KBM-7 (cell line): ENCODE results near the gene EIF4G1.

ENCODE experiments used
- DNase-seq: peaks from one replicate; pipeline ENCODE4 v3.0.0-alpha.2; 2015
- in situ Hi-C: fragments of 300-500 bp; cut with MboI; formaldehyde crosslinking; loops from 2 replicates; pipeline ENCODE4 v1.14.3; 2020; ENCODE audit warnings: low sequenced_read_pairs, low pct_unique_long_range_greater_than_20kb, mixed read lengths

EIF4G1 gene

DNA sequence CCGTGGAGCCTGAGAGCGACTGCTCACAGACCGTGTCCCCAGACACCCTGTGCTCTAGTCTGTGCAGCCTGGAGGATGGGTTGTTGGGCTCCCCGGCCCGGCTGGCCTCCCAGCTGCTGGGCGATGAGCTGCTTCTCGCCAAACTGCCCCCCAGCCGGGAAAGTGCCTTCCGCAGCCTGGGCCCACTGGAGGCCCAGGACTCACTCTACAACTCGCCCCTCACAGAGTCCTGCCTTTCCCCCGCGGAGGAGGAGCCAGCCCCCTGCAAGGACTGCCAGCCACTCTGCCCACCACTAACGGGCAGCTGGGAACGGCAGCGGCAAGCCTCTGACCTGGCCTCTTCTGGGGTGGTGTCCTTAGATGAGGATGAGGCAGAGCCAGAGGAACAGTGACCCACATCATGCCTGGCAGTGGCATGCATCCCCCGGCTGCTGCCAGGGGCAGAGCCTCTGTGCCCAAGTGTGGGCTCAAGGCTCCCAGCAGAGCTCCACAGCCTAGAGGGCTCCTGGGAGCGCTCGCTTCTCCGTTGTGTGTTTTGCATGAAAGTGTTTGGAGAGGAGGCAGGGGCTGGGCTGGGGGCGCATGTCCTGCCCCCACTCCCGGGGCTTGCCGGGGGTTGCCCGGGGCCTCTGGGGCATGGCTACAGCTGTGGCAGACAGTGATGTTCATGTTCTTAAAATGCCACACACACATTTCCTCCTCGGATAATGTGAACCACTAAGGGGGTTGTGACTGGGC is 30.3 kb downstream of the EIF4G1 start:
- in situ Hi-C loops, result no loop called here
- no peak for DNase-seq

GRCh38 chr3:184345317-184346144 is 31.1 kb downstream of the EIF4G1 start:
- DNase-seq, result peak; percentile 73

DNA sequence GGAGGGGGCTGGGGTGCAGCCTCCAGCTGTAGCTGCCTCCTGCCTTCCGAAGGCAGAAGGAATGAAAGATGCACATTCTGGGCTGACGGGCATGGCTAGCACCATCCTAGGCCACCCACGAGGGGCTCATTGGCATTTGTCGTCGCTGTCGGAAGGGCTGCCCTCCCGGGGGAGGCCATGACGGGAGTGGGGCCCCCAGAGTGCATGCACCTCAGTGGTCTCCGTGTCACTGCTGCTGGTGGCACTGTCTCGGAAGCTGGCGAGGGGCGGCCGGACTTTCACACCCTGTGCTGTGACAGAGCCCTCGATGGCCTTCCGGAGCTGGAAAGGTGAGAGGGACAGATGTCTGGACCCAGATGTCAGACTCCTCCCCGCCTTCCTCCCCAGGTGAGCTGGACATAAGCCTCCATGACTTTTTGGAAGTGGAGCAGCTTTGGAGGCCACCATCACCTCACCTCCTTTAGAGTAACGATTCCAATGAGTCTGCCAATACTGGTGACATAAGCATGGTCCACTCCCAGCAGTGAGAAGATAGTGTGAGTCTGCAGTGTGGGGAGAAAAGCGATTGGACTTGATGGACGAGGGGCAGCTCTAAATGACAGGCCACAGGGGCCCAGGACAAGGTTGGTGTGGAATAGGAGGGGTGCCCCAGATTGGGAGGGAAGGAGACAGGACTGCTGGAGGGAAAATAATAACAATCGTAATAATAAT is 32.2 kb downstream of the EIF4G1 start:
- in situ Hi-C loops, result no loop called here
- DNase-seq, result no peak

More at GRCh38 chr3:184345317-184346144, 31.1 kb downstream of the EIF4G1 start:
- in situ Hi-C loops, result no loop called here

DNA sequence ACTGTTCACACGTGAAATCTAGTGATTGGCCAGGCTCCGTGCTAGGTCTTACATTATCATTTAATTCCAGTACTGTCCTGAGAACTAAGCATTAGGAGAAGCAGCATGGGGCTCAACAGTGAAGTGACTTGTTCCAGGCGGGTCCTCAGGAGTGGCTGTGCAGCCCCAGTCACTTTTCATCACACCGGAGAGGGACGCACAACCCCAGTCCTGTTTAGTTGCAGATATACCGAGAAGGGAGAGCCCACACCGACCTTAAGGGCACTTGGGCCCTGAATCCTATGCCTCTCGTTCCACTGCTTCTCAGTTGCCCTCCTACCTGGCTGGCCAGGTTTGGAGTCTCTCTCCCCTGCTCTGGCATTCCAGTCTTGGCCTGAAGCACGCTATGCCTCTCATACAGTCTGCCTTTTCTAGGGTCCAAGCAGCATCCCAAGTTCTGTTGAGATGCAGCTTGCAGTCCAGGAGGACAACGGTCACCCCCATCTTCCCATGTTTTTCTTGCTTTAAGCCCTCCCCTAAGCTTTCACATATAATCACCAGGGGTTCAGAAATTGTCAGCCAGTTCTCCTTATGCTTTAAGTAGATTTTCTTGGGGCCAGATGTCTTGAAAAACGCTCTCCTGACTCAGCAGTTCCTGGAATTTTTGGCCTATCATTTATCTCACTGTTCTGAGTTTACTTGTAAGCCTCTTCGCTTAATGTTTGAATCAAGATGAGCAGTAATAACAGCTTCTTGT is 33.1 kb downstream of the EIF4G1 start:
- DNase-seq, result no peak
- in situ Hi-C loops, result no loop called here

DNA sequence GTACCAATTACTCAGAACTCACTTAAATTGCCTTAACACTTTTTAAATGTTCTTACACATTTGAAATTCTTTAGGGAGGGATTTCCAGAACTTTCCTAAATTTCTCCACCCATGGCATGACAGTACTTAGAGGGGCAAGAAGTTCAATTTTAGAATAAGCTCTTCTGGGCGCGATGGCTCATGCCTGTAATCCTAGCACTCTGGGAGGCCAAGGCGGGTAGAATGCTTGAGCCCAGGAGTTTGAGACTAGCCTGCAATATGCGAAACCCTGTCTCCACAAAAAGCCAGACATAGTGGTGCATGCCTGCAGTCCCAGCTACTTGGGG is 33.6 kb downstream of the EIF4G1 start:
- in situ Hi-C loops, result no loop called here
- no peak for DNase-seq

DNA sequence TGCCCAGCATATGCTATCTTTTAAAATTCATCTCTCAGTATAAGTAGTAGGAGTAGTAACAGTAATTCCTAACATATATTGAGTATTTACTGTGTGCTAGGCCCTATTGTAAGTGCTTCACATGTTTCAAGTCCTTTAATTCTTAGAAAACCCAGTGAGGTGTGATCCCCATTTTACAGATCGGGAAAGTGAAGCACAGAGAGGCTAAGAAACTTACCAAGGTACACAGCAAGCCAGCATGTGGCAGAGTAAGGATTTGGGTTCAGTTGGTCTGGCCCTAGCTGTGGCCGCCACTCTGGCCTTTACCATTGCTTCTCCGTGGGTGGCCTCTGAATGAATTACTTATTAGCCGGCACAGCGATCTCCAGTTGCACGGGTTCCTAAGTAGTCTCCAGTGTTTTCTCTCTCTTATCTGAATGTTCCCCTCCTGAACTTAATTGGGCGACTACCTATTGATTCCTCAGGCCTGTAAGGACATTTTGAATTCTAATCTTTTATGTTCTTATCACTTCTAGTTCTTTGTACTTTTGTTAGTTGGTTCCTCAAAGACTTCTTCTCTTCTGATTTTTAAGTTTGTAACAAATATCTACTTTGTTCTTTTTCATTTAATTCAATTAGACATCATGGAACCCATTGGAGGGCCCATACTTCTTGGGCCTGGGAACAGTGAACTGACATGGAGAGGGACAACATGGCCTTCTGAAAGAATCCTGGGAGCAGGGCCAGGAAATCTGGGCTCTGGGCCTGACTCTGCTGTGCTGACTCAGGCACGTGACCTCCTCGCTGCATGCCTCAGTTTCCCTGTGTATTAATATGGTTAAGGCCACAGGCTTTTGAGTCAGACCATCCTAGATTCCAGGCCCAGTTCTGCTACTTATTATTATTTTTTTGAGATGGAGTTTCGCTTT is 35.4 kb downstream of the EIF4G1 start:
- in situ Hi-C loops, result loop anchor here (25.0 kb wide), 1 partner anchor 412 kb away; no protein-coding TSS in a partner anchor
- DNase-seq, result no peak

GRCh38 chr3:184350618-184351017 is 36.2 kb downstream of the EIF4G1 start:
- DNase-seq, result no peak
- in situ Hi-C loops, result loop anchor here (25.0 kb wide), 1 partner anchor 412 kb away; no protein-coding TSS in a partner anchor

- no peak for DNase-seq
- in situ Hi-C loops, result loop anchor here (25.0 kb wide), 1 partner anchor 411 kb away; no protein-coding TSS in a partner anchor
These were observed 37.2 kb downstream of the EIF4G1 start for GRCh38 chr3:184351511-184352148.

DNA sequence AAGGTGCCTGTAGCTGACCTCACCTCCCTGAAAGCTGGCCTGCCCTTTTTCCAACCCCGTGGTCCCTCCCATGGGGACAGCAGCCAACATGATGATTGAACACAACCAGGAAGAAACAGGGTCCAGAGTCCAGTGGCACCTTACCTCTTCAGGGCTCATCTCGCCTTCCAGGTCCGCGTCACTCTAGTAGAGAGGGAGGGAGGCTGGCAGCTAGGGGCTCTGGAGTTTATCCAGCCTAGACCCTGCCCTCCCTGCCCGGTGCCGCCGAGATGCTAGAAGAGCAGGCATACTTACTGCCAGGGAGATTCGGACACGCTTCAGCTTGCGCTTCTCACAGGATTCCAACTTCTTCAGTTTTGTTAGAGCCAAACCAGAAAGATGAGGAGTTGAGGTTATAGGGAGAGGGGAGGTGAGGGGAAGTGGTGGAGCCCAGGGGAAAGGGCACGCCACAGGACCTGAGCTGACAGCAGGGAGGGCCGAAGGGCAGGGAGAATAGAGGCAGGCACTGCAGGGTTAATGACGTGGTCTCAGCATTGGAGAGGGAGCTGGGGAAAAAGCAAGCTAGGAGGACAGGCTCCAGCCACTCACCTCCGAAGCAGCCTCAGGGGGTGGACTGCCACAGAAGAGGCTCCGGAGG is 37.9 kb downstream of the EIF4G1 start:
- DNase-seq, result no peak
- in situ Hi-C loops, result loop anchor here (25.0 kb wide), 1 partner anchor 410 kb away; no protein-coding TSS in a partner anchor

GRCh38 chr3:184352897-184353545 is 38.6 kb downstream of the EIF4G1 start:
- DNase-seq, result no peak
- in situ Hi-C loops, result loop anchor here (25.0 kb wide), 1 partner anchor 409 kb away; no protein-coding TSS in a partner anchor

DNA sequence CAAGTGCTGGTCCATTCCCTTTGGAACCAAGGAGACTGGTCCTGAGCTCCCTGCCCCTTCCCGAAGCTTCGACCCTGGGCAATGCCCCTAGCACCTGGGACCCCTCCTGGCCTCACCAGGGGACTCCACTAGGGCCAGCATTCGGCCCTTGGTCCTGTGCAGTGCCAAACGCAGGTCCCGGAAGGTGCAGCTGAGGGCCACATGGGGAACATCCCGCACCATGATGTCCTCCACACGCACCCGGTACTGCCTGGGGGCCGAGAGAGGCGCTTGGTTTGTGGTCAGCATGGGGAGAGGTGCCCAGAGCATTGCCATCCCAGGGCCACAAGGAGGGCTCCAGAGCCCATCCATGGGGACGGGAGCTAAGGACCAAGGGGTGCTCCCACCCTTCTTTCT is 39.1 kb downstream of the EIF4G1 start:
- in situ Hi-C loops, result loop anchor here (25.0 kb wide), 1 partner anchor 409 kb away; no protein-coding TSS in a partner anchor

DNA sequence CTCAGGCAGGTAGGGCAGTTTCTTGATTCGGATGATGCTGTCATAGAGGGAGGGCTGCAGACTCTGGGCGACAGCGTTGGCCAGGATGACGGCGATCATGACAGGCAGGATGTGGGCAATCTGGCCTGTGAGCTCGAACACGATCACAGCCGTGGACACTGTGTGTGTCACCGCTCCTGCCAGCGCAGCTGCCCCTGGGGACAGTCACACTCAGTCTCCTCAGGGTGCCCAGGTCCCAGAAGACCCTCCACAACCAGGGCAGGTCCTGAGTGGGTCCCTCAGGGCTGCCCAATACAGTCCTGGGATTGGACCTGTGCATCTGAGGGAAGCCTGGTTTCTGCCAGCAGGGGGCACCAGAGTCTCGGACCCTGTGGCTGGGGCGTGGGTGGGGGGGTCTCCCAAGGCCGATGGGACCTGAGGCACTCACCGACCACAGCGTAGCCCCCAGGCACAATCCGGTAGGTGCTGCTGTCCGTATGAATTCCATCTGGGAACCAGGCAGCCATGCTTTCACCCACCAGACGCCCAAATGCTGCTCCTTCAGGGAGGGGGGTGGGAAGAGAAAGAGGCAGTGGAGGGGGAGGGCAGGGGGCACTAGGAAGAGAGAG is 39.8 kb downstream of the EIF4G1 start:
- peak; percentile 30 for DNase-seq
- in situ Hi-C loops, result loop anchor here (25.0 kb wide), 1 partner anchor 408 kb away; no protein-coding TSS in a partner anchor

More for the DNA sequence above, 39.1 kb downstream of the EIF4G1 start:
- DNase-seq, result no peak

GRCh38 chr3:184354754-184355153 is 40.3 kb downstream of the EIF4G1 start:
- in situ Hi-C loops, result loop anchor here (25.0 kb wide), 1 partner anchor 408 kb away; no protein-coding TSS in a partner anchor
- no peak for DNase-seq

DNA sequence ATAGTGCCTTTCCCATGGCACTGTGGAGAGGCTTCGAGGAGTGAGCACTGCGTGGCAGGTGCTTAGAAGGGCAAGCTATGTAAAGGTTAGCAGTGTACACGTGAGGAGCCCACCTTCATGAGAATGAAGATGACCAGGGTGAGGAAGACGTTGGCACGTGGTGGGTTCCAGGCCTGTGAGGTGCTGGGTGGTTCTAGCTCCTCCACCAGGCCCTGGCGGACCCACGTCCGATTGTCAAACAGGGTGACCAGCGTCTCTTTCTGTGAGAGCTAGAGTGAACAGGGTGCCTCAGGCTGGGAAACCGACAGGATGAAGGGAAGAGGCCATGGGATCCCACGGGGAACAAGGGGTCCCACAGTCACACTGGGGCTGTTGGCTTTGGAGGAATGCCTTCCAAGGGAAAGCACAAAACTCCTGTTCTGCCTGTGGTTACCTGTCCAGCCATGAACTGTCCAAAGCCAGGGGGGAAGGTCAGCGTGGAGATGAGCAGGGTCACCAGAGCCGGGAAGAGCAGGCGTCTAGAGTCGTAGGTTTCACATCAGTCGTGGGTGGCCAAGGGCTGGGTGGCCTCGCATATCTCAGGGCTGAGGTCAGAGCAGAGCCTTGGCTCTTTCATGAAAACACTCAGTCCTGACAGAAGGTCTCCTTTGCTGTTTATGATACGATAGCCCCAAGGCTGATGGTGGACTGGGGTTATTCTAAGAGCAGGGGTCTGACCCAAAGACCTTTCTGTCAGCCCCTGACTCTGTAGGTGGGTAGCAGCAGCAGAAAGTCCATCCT is 41.0 kb downstream of the EIF4G1 start:
- in situ Hi-C loops, result loop anchor here (25.0 kb wide), 1 partner anchor 407 kb away; no protein-coding TSS in a partner anchor
- no peak for DNase-seq
